PC-3 (cell line): ENCODE measurements around the gene UCK1.

Experiments used
- CTCF ChIP-seq: fragments of 300-600 bp; sonication (generic); conservative IDR thresholded peaks from 2 replicates; pipeline ENCODE4 v1.5.1; 2017; ENCODE audit warnings: antibody characterized with exemption, low read depth, mild to moderate bottlenecking, low read length
- EZH2 ChIP-seq: fragments of 300-600 bp; sonication (generic); IDR thresholded peaks from one replicate; pipeline ENCODE4 v1.6.1; 2017; ENCODE audit warnings: antibody characterized with exemption, mild to moderate bottlenecking, low read length; ENCODE audit not compliant: unreplicated experiment
- EZH2phosphoT487 ChIP-seq: fragments of 300-600 bp; sonication (generic); IDR thresholded peaks from 2 replicates; pipeline ENCODE4 v1.6.1; 2018; ENCODE audit warnings: mild to moderate bottlenecking, antibody characterized with exemption, low read length, borderline replicate concordance

GRCh38 chr9:131539223-131539923 lies 8.3 kb upstream of the UCK1 start:
- TF ChIP-seq CTCF (no peak), EZH2 (no peak), EZH2phosphoT487 (no peak)
